Mesendoderm (in vitro differentiated cells): ENCODE results near the gene CPLX1.

Experiments
- DNase-seq: peaks from one replicate; pipeline ENCODE4 v3.0.0; 2013
- H2AK5ac ChIP-seq: 2 replicates; pipeline ENCODE4 v1.6.1; 2013; ENCODE audit warnings: low read length, inconsistent platforms
- H2BK120ac ChIP-seq: 2 replicates; pipeline ENCODE4 v1.6.1; 2013; ENCODE audit warnings: low read depth, mild to moderate bottlenecking, low read length, moderate library complexity, mixed read lengths
- H2BK15ac ChIP-seq: replicated peaks from 2 replicates; pipeline ENCODE4 v1.6.1; 2013; ENCODE audit warnings: low read depth, mild to moderate bottlenecking, moderate library complexity
- H2BK5ac ChIP-seq: 2 replicates; pipeline ENCODE4 v1.6.1; 2013; ENCODE audit warnings: low read length, inconsistent platforms
- H3K18ac ChIP-seq: 2 replicates; pipeline ENCODE4 v1.6.1; 2013; ENCODE audit warnings: mild to moderate bottlenecking, low read length, mixed read lengths
- H3K23ac ChIP-seq: one replicate; pipeline ENCODE4 v1.6.1; 2013; ENCODE audit warnings: low read length
- H3K27ac ChIP-seq: 2 replicates; pipeline ENCODE4 v1.5.1; 2013; ENCODE audit warnings: low read depth, mild to moderate bottlenecking, inconsistent platforms, low read length, moderate library complexity
- H3K27me3 ChIP-seq: 2 replicates; pipeline ENCODE4 v1.6.1; 2013; ENCODE audit warnings: low read length, control low read depth, mild to moderate bottlenecking, inconsistent platforms; ENCODE audit not compliant: insufficient read depth, poor library complexity
- H3K36me3 ChIP-seq: 2 replicates; pipeline ENCODE4 v1.6.1; 2013; ENCODE audit warnings: low read length, inconsistent platforms; ENCODE audit not compliant: control insufficient read depth, insufficient read depth
- H3K4ac ChIP-seq: one replicate; pipeline ENCODE4 v1.6.1; 2013; ENCODE audit warnings: low read depth, mild to moderate bottlenecking, low read length, moderate library complexity
- H3K4me1 ChIP-seq: 2 replicates; pipeline ENCODE4 v1.6.1; 2013; ENCODE audit warnings: low read depth, low read length, inconsistent platforms; ENCODE audit not compliant: control insufficient read depth
- H3K4me2 ChIP-seq: 2 replicates; pipeline ENCODE4 v1.6.1; 2013; ENCODE audit warnings: low read length
- H3K4me3 ChIP-seq: 2 replicates; pipeline ENCODE4 v1.5.1; 2013; ENCODE audit warnings: mild to moderate bottlenecking, low read length
- H3K56ac ChIP-seq: one replicate; pipeline ENCODE4 v1.6.1; 2013; ENCODE audit warnings: low read length
- H3K79me1 ChIP-seq: 2 replicates; pipeline ENCODE4 v1.6.1; 2013; ENCODE audit warnings: low read length, inconsistent platforms
- H3K79me2 ChIP-seq: 2 replicates; pipeline ENCODE4 v1.6.1; 2013; ENCODE audit warnings: mild to moderate bottlenecking, low read length; ENCODE audit not compliant: control insufficient read depth, insufficient read depth
- H3K9ac ChIP-seq: 2 replicates; pipeline ENCODE4 v1.6.1; 2013; ENCODE audit warnings: low read length, inconsistent platforms
- H4K5ac ChIP-seq: one replicate; pipeline ENCODE4 v1.6.1; 2013; ENCODE audit warnings: low read length
- H4K8ac ChIP-seq: one replicate; pipeline ENCODE4 v1.6.1; 2013; ENCODE audit warnings: low read depth, mild to moderate bottlenecking, control low read depth, low read length, moderate library complexity
- WGBS: extraction: QIAGEN DNeasy Blood & Tissue Kit; methylation state at CpG from one replicate; pipeline ENCODE4 v1.1.7; 2013; ENCODE audit warnings: low lambda C conversion rate, missing lambda C conversion rate; ENCODE audit not compliant: insufficient coverage; ENCODE audit errors: extremely low coverage; 5-methylcytosine and 5-hydroxymethylcytosine counted together

CPLX1 gene

GRCh38 chr4:830601-831482, 4.9 kb upstream of the CPLX1 start:
- H3K23ac ChIP-seq, result no peak overlapping the region
- H3K4me3 ChIP-seq, result no peak overlapping the region
- no peak overlapping the region for H2BK15ac ChIP-seq
- H2BK5ac ChIP-seq, result no peak overlapping the region
- H3K27me3 ChIP-seq, result peaks cover 6% of the 10 kb centered on the region
- H3K4me2 ChIP-seq, result no peak overlapping the region
- H2AK5ac ChIP-seq, result no peak overlapping the region
- H3K27ac ChIP-seq, result no peak overlapping the region
- no peaks in the 10 kb centered on the region for H3K4me1 ChIP-seq
- no peak overlapping the region for H3K4ac ChIP-seq
- no peaks in the 10 kb centered on the region for H3K79me2 ChIP-seq
- H2BK120ac ChIP-seq, result no peak overlapping the region
- no peak overlapping the region for H3K18ac ChIP-seq
- no peak for DNase-seq
- no peaks in the 10 kb centered on the region for H3K36me3 ChIP-seq
- H3K56ac ChIP-seq, result no peak overlapping the region
- WGBS, result no CpG with 5 or more reads among the region's 23 CpGs
- no peak overlapping the region for H4K5ac ChIP-seq
- no peak overlapping the region for H3K9ac ChIP-seq
- no peak overlapping the region for H4K8ac ChIP-seq
- no peaks in the 10 kb centered on the region for H3K79me1 ChIP-seq

GRCh38 chr4:829761-830600, 4.1 kb upstream of the CPLX1 start:
- Histone ChIP-seq H3K79me2 (no peaks in the 10 kb centered on the region), H3K4me1 (no peaks in the 10 kb centered on the region), H3K9ac (no peak overlapping the region), H3K27me3 (peaks cover 11% of the 10 kb centered on the region), H3K4me2 (no peak overlapping the region), H3K79me1 (no peaks in the 10 kb centered on the region), H3K18ac (no peak overlapping the region), H3K27ac (no peak overlapping the region), H2BK120ac (no peak overlapping the region), H2AK5ac (no peak overlapping the region), H4K8ac (no peak overlapping the region), H2BK5ac (no peak overlapping the region), H4K5ac (no peak overlapping the region), H3K23ac (no peak overlapping the region), H3K4ac (no peak overlapping the region), H3K36me3 (no peaks in the 10 kb centered on the region), H3K56ac (no peak overlapping the region), H3K4me3 (no peak overlapping the region), H2BK15ac (no peak overlapping the region)
- WGBS, result no CpG with 5 or more reads among the region's 26 CpGs
- DNase-seq, result peak; percentile 35

GRCh38 chr4:829291-829690, 3.4 kb upstream of the CPLX1 start:
- no peak overlapping the region for H3K9ac ChIP-seq
- H3K36me3 ChIP-seq, result no peaks in the 10 kb centered on the region
- H3K27ac ChIP-seq, result no peak overlapping the region
- no peak overlapping the region for H2AK5ac ChIP-seq
- H3K4me2 ChIP-seq, result no peak overlapping the region
- H3K4me1 ChIP-seq, result no peaks in the 10 kb centered on the region
- H3K79me1 ChIP-seq, result no peaks in the 10 kb centered on the region
- H3K4ac ChIP-seq, result no peak overlapping the region
- H2BK120ac ChIP-seq, result no peak overlapping the region
- H3K79me2 ChIP-seq, result no peaks in the 10 kb centered on the region
- H3K23ac ChIP-seq, result no peak overlapping the region
- no peak overlapping the region for H4K5ac ChIP-seq
- H3K56ac ChIP-seq, result no peak overlapping the region
- no peak overlapping the region for H3K4me3 ChIP-seq
- DNase-seq, result no peak
- no peak overlapping the region for H3K18ac ChIP-seq
- no peak overlapping the region for H2BK15ac ChIP-seq
- H3K27me3 ChIP-seq, result peaks cover 18% of the 10 kb centered on the region
- no peak overlapping the region for H2BK5ac ChIP-seq
- H4K8ac ChIP-seq, result no peak overlapping the region
- no CpG with 5 or more reads among the region's 6 CpGs for WGBS

- H3K36me3 ChIP-seq, result no peaks in the 10 kb centered on the region
- no peak overlapping the region for H4K5ac ChIP-seq
- no peak overlapping the region for H3K4ac ChIP-seq
- H3K4me2 ChIP-seq, result no peak overlapping the region
- no peak overlapping the region for H3K23ac ChIP-seq
- H2BK120ac ChIP-seq, result no peak overlapping the region
- no peak overlapping the region for H3K9ac ChIP-seq
- H2AK5ac ChIP-seq, result no peak overlapping the region
- peak; percentile 63 for DNase-seq
- H2BK5ac ChIP-seq, result no peak overlapping the region
- H3K27me3 ChIP-seq, result peaks cover 18% of the 10 kb centered on the region
- H3K79me2 ChIP-seq, result no peaks in the 10 kb centered on the region
- H4K8ac ChIP-seq, result no peak overlapping the region
- no peak overlapping the region for H2BK15ac ChIP-seq
- H3K4me1 ChIP-seq, result no peaks in the 10 kb centered on the region
- no peak overlapping the region for H3K56ac ChIP-seq
- H3K27ac ChIP-seq, result no peak overlapping the region
- no peak overlapping the region for H3K18ac ChIP-seq
- WGBS, result no CpG with 5 or more reads among the region's 16 CpGs
- no peak overlapping the region for H3K4me3 ChIP-seq
- H3K79me1 ChIP-seq, result no peaks in the 10 kb centered on the region
Observed at GRCh38 chr4:828641-829271, 2.8 kb upstream of the CPLX1 start.

- Histone ChIP-seq H3K4me2 (no peak overlapping the region), H2AK5ac (no peak overlapping the region), H3K4ac (no peak overlapping the region), H3K79me1 (no peaks in the 10 kb centered on the region), H2BK120ac (no peak overlapping the region), H4K5ac (no peak overlapping the region), H3K56ac (no peak overlapping the region), H2BK5ac (no peak overlapping the region), H3K18ac (no peak overlapping the region), H3K9ac (no peak overlapping the region), H3K23ac (no peak overlapping the region), H3K36me3 (no peaks in the 10 kb centered on the region), H3K4me1 (no peaks in the 10 kb centered on the region), H3K79me2 (no peaks in the 10 kb centered on the region), H3K4me3 (no peak overlapping the region), H4K8ac (no peak overlapping the region), H3K27me3 (peaks cover 19% of the 10 kb centered on the region), H3K27ac (no peak overlapping the region), H2BK15ac (no peak overlapping the region)
- DNase-seq, result no peak
- no CpG with 5 or more reads among the region's 20 CpGs for WGBS
Observed at GRCh38 chr4:827209-828081, 1.5 kb upstream of the CPLX1 start.
